Stimulated activated CD4-positive, alpha-beta T cell treated with anti-CD3 and anti-CD28 coated beads, Interleukin-2, amount 100 ng/mL, for 4 hours (primary cell): ENCODE results near the gene AGMO.

Source experiments
- DNase-seq: peaks from one replicate; pipeline ENCODE4 v3.0.0-alpha.2; 2020; ENCODE audit warnings: low read depth

The AGMO gene

DNA sequence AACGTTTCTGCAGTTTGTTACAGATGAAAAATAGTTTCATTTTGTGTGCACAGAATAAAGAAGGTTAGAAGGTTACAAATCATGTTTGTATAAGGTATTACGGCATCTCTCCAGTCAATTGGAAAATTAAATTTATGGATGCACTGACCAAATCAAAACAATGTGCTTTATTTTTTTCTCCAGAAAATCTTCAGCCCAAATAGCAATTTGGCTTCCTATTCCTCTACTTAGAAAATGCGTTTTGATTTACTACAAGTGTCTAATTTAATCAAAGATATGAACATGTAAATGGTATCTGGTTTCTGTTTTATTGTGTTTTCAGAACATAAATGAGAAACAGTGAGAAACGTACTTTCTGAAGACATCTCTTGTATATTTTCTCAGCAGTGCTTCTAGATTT, 63.4 kb downstream of the AGMO start:
- no peak for DNase-seq

DNA sequence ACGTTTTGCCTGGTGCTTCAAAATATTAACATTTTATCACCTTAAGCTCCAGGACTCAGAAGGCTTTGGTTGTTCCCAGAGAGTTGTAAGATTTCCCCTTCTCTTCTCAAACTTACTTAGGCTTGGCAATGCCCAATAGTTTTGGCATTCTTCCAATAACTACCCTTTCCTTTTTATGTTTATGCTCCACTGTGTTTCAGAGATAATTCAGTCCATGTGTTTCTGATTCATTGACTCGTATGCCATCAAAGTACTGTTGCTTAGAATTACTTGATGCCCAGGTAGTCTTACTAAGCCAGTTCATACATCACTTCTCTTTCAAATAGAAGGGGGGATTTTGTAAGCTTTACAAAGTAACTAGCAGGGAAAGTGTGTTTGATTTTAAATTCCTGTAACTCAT, 66.6 kb downstream of the AGMO start:
- no peak for DNase-seq

DNA sequence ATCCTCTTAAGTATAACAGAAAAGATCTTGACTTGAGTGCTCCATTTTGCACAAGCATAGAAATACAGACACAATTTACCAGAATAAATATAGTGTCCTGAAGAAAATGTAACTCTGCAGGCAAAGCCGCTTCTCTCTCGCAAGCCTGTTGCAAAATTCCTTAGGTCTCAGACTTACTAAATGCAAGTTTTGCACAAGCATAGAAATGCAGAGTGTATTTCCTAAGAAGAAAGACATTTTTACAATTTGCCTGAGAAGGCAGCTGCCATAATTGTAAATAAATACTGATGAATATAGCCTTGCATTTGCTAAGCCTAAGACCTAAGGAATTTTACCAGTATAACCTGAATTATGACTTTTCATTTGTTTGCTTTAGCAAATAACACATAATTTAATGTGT, 67.1 kb downstream of the AGMO start:
- no peak for DNase-seq

GRCh38 chr7:15491361-15491760, 70.5 kb downstream of the AGMO start:
- no peak for DNase-seq

DNA sequence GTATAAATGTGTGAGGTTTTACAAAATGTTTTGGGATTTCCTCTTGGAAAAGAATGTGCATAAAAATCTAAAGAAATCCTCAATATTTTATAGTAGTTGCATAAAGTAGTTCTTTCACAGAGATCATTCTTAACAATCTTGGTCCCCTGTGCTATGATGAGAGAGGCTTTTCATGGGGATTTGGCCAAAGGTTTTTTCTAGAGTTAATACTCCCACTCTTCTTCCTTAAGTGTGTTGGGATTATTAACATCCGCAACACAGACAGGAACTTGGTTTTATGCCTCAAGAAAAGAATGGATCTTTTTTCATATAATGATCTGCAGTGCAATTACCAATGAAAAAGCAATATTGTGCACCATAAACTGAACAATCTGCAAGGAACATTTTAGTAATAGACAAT, 71.5 kb downstream of the AGMO start:
- DNase-seq, result no peak

- DNase-seq, result no peak
Measured at GRCh38 chr7:15489861-15490260, 72.0 kb downstream of the AGMO start.

GRCh38 chr7:15489383-15489782, 72.4 kb downstream of the AGMO start:
- DNase-seq, result no peak

- no peak for DNase-seq
Measured at GRCh38 chr7:15488401-15488800, 73.4 kb downstream of the AGMO start.

DNA sequence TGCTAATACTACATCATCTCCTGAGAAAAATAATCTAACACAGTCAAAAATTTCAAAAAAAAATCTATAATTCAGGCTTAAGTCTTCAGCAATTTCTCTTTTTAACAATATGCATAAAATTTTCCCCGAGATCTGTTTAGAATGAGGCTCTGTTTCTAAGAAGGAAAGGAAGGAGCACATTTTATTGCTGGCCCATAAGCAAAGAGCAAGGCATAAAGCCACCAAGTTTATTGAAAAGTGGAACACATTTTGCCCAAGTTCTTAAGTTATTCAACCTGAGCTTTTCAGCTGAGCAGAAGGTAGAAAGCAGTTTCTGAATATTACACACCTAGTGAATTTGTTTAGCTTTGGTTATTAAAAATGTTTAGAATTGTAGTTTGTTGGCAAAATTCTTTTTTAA, 73.9 kb downstream of the AGMO start:
- no peak for DNase-seq

GRCh38 chr7:15485998-15486397, 75.8 kb downstream of the AGMO start:
- no peak for DNase-seq

GRCh38 chr7:15485431-15485830, 76.4 kb downstream of the AGMO start:
- no peak for DNase-seq

- no peak for DNase-seq
Measured at GRCh38 chr7:15481132-15481531, 80.7 kb downstream of the AGMO start.

DNA sequence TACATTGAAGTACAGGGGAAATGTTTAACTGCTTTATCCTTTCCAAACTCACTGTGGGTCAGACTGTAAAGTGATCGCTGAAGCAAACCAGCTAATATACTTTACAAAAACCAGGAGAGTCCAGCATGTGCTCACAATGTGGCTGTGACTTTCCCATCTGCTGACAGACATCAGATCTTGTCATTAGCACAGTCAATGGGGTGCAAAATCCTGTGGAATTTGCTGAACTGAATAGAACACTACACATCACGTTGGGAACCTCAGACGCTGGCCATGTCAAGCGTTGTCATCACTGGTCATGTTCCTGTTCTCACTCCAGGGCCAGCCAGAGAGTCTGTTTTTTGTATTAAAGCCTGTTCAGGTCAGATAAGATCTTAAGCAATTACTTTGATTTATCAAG, 83.4 kb downstream of the AGMO start:
- no peak for DNase-seq

- no peak for DNase-seq
Measured at GRCh38 chr7:15476531-15476918, 85.3 kb downstream of the AGMO start.

DNA sequence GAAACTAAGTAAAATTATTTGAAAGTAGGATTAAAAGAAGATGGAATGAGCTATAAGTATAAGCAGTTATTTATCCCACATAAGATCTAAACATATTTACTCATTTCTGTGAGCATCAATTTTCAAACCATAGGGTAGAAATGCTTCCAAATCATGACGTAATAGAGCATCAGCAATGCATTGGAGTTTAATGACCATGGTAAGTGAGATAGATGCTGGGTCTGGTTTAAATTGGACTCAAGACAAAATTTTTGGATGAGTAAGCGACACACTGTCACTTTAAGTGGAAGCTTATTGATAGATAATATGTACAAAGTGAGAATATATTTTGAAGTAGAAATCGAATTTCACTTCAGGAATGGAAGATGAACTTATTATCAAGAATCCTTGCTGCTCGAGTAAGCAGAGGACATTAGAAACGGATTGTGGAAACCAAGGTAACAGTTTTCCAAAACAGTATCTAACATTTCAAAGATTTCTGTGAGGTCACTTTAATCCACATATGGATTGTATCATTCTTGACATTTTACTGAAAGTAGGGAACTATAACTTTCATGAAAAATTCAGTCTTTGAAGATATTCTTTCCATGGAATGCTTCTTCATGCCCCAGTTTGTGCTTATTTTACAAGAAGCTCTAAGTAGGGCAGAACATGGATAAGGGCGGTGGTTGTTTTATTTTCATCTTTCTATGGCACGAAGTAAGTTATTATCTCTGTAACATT, 85.8 kb downstream of the AGMO start:
- no peak for DNase-seq

DNA sequence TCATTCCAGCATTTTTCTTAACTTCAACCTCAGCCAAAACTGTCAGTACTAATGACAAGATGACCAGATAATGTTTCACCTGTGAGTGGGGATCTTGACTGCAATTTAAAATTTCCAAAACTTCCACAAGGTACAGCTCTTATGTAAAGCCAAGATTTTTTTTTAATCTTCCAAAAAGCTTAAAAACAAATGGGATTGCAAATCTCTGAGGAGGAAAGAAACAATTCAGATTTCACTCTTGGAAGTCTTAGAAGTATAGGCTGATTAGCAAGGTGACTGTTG, 90.2 kb downstream of the AGMO start:
- DNase-seq, result no peak

DNA sequence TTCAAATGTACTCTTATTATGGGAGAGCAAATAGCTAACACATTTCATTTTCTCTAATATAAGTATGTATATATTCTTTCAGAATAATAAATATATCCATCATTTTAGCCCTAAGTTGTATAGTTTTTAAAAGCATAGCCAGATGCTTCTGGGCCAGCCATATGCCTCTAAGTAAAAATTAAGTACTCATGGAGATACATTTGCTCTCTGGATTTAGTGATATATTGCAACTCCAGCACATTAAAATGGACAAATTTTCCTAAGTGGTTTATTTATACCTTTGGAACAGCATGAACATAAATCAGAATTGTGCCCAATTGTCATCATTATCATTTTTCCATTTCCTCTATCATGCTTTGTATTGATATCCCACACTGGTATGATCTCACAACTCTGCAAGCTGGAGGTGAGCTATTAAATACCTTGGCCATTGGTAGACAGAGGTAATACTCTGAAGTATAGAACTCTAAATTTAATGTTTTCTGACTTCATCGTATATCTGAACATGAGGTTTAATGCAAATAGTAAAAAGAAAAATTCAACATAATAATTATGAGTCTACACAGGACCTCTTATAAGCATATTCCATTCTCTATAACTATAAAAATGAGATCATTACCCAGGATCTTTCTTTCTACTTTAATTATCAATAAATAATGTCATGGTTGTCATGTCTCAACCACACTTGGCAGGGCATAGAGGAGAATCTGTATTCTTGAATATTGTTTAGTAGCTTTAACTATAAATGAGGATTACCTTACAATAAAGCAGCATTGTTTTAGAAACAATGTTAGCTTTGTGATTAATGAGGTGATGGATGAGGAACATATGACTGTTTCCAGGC, 90.8 kb downstream of the AGMO start:
- DNase-seq, result no peak

DNA sequence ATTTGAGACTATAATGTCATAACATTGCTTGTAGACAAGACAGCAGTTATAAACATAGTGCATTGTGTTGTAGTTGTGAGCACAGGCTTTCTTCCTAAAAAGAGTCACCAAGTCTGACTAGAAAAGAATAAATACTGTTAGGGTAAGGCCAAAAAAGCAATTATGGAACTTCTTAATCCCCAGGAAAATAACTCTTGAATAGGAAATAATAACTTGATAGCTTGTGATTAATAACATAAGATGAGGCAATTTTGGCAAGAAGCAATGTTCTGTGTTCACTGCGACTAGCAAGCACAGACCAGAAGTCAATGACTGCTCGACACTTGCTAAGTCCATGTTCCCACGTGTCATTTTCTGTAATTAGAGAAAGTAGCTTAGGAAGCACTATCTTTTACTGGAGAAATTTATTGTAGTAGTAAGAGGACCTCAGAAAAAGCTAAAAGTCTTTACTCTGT, 97.1 kb downstream of the AGMO start:
- DNase-seq, result no peak

GRCh38 chr7:15463801-15464666, 97.8 kb downstream of the AGMO start:
- DNase-seq, result no peak

DNA sequence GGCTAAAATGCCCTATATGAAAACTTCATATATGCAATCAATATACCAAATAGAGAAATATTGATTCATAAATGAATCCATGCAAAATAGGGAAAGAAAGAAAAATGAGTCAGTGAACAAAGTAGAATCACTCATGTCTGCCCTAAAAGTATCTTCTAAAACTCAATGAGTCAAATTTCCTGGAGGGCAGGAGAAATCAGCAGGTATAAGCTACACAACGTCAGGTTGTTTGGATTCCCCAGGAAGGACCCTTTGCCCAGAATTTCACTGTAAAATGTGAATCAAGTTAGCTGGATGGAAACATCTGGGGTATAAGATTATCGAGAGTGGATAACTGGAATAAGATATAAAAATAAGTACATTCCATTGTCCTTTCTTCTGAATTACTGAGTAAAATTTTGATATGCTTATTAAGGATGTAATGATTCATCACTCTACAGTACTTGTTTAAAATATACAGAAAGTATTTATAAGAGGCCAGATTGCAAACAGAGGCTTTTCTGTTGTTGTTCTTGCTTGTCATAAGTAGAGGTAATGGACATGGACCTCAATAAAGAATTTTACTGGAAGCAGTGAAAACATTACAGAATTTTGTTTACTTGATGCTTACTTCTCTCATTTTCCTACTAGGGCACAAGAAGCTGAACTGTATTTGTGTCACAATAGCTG, 99.0 kb downstream of the AGMO start:
- no peak for DNase-seq

- no peak for DNase-seq
Measured at GRCh38 chr7:15461576-15461975, 100.2 kb downstream of the AGMO start.

GRCh38 chr7:15459018-15459615, 102.7 kb downstream of the AGMO start:
- no peak for DNase-seq
